ENCODE data around the gene LPCAT4.

DNA sequence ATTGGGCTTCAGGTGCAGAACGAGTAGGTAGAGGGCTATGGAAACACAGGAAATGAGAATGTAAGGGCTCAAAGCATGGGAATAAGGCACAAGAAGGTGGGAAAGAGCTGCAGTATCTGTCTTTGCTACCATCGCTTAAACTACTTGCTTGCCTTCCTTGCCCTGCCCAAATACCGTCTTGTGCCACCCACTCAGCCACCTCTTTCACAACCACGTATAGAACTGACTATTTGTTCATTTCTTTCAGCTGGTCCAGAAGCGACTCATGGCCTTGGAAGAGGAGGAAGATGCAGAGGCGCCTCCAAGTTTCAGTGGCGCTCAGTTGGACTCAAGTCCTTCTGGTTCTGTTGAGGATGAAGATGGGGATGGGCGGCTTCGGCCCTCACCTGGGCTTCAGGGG is 11.8 kb downstream of the LPCAT4 start:
- TF ChIP-seq, protein P1, sequence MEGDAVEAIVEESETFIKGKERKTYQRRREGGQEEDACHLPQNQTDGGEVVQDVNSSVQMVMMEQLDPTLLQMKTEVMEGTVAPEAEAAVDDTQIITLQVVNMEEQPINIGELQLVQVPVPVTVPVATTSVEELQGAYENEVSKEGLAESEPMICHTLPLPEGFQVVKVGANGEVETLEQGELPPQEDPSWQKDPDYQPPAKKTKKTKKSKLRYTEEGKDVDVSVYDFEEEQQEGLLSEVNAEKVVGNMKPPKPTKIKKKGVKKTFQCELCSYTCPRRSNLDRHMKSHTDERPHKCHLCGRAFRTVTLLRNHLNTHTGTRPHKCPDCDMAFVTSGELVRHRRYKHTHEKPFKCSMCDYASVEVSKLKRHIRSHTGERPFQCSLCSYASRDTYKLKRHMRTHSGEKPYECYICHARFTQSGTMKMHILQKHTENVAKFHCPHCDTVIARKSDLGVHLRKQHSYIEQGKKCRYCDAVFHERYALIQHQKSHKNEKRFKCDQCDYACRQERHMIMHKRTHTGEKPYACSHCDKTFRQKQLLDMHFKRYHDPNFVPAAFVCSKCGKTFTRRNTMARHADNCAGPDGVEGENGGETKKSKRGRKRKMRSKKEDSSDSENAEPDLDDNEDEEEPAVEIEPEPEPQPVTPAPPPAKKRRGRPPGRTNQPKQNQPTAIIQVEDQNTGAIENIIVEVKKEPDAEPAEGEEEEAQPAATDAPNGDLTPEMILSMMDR (IDR thresholded peaks at IDR 0.05 in 8 of 11, conservative IDR thresholded peaks at IDR 0.05 in 3 of 11), result no peak
- no peak for TF ChIP-seq POLR2AphosphoS5 (IDR thresholded peaks at IDR 0.05)
